OCI-LY1 (cell line): ENCODE results near the gene TIAL1.
"Not testable (repeated sequence)": the region's sequence is repeated elsewhere in the genome, so short reads cannot be mapped to it uniquely, and the experiment has no call there.

ENCODE experiments used
- H2AFZ ChIP-seq: fragments of 200-600 bp; sonication (generic), shearing (Covaris generic); 2 replicates; pipeline ENCODE4 v1.6.0; 2014; ENCODE audit warnings: antibody characterized with exemption, mild to moderate bottlenecking, low read length
- H3F3A ChIP-seq: fragments of 200-600 bp; sonication (generic), shearing (Covaris generic); 2 replicates; pipeline ENCODE4 v1.6.0; 2014; ENCODE audit warnings: mild to moderate bottlenecking, antibody characterized with exemption, low read length, moderate library complexity; ENCODE audit not compliant: insufficient read depth
- H3K27ac ChIP-seq: fragments of 200-600 bp; sonication (generic); 2 replicates; pipeline ENCODE4 v1.5.1; 2014; ENCODE audit warnings: low read length, mixed run types, mild to moderate bottlenecking, low read depth; ENCODE audit not compliant: poor library complexity, severe bottlenecking
- H3K27me3 ChIP-seq: fragments of 200-600 bp; sonication (generic); 2 replicates; pipeline ENCODE4 v1.6.0; 2014; ENCODE audit warnings: antibody characterized with exemption, mild to moderate bottlenecking, low read length, moderate library complexity; ENCODE audit not compliant: insufficient read depth
- H3K36me3 ChIP-seq: fragments of 200-600 bp; sonication (generic); 2 replicates; pipeline ENCODE4 v1.6.1; 2014; ENCODE audit warnings: mild to moderate bottlenecking, antibody characterized with exemption, low read length, moderate library complexity, mixed read lengths; ENCODE audit not compliant: insufficient read depth
- H3K4me1 ChIP-seq: fragments of 200-600 bp; sonication (generic); 2 replicates; pipeline ENCODE4 v1.5.1; 2014; ENCODE audit warnings: mild to moderate bottlenecking, low read length, moderate library complexity; ENCODE audit not compliant: insufficient read depth, severe bottlenecking
- H3K4me2 ChIP-seq: fragments of 200-600 bp; sonication (generic), shearing (Covaris generic); 2 replicates; pipeline ENCODE4 v1.6.1; 2014; ENCODE audit warnings: low read length
- H3K4me3 ChIP-seq: fragments of 200-600 bp; sonication (generic); 2 replicates; pipeline ENCODE4 v1.5.1; 2014; ENCODE audit warnings: low read length, low read depth, mild to moderate bottlenecking, mixed read lengths; ENCODE audit not compliant: poor library complexity, severe bottlenecking
- H3K79me2 ChIP-seq: fragments of 200-600 bp; shearing (Covaris generic); 2 replicates; pipeline ENCODE4 v1.6.1; 2016; ENCODE audit warnings: mixed run types, low read length, mixed read lengths; ENCODE audit not compliant: insufficient read depth
- H3K9ac ChIP-seq: fragments of 200-600 bp; sonication (generic), shearing (Covaris generic); 2 replicates; pipeline ENCODE4 v1.6.1; 2014; ENCODE audit warnings: mild to moderate bottlenecking, low read length, mixed read lengths
- H3K9me2 ChIP-seq: fragments of 200-600 bp; sonication (generic), shearing (Covaris generic); 2 replicates; pipeline ENCODE4 v1.6.1; 2014; ENCODE audit warnings: low read depth, mild to moderate bottlenecking, low read length, mixed read lengths
- H3K9me3 ChIP-seq: fragments of 200-600 bp; shearing (Covaris generic); 2 replicates; pipeline ENCODE4 v1.6.1; 2014; ENCODE audit warnings: low read length, mixed read lengths
- H4K20me1 ChIP-seq: fragments of 200-600 bp; sonication (generic), shearing (Covaris generic); 2 replicates; pipeline ENCODE4 v1.6.0; 2016; ENCODE audit warnings: mild to moderate bottlenecking, low read length; ENCODE audit not compliant: insufficient read depth
- CTCF ChIP-seq: fragments of 200-600 bp; sonication (generic), shearing (Covaris generic); IDR thresholded peaks from 2 replicates; pipeline ENCODE4 v1.5.1; 2017; ENCODE audit warnings: mild to moderate bottlenecking, antibody characterized with exemption, low read length, moderate library complexity, mixed read lengths
- EZH2 ChIP-seq: fragments of 200-600 bp; sonication (generic), shearing (Covaris generic); IDR thresholded peaks from 2 replicates; pipeline ENCODE4 v1.8.0; 2017; ENCODE audit warnings: borderline replicate concordance, mixed run types, mild to moderate bottlenecking, antibody characterized with exemption, low read length, moderate library complexity, mixed read lengths

TIAL1 gene

GRCh38 chr10:119533473-119533872 lies 63.3 kb downstream of the TIAL1 start:
- TF ChIP-seq EZH2 (no peak), CTCF (no peak)
- H3K27me3 ChIP-seq, result no peaks in the 10 kb centered on the region
- H3K79me2 ChIP-seq, result no peaks in the 10 kb centered on the region
- no peak overlapping the region for H3K9ac ChIP-seq
- no peaks in the 10 kb centered on the region for H3K36me3 ChIP-seq
- no peaks in the 10 kb centered on the region for H4K20me1 ChIP-seq
- H3F3A ChIP-seq, result no peaks in the 10 kb centered on the region
- no peaks in the 10 kb centered on the region for H3K4me1 ChIP-seq
- H2AFZ ChIP-seq, result no peak overlapping the region
- H3K4me3 ChIP-seq, result no peak overlapping the region
- no peak overlapping the region for H3K27ac ChIP-seq
- H3K9me3 ChIP-seq, result no peaks in the 10 kb centered on the region
- H3K4me2 ChIP-seq, result no peak overlapping the region
- no peaks in the 10 kb centered on the region for H3K9me2 ChIP-seq

- not testable (repeated sequence) for H2AFZ ChIP-seq, H4K20me1 ChIP-seq, H3F3A ChIP-seq, H3K9me2 ChIP-seq, H3K4me1 ChIP-seq, H3K9me3 ChIP-seq, H3K27ac ChIP-seq, H3K4me3 ChIP-seq, H3K79me2 ChIP-seq, H3K4me2 ChIP-seq, H3K27me3 ChIP-seq, H3K36me3 ChIP-seq, H3K9ac ChIP-seq
Measured at GRCh38 chr10:119532791-119533190, 64.0 kb downstream of the TIAL1 start.

DNA sequence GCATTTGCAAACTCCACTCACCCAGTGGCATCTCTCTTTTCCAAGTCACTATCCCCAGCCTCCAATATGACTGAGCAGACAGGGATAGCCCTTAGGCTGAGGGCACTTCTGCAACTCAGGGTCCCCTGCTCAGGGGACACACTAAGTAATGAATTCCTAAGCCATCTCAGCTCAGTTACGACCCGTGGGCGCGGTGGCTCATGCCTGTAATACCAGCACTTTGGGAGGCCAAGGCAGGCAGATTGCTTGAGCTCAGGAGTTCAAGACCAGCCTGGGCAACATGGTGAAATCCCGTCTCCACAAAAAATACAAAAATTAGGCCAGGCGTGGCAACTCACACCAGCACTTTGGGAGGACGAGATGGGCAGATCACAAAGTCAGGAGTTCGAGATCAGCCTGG lies 64.5 kb downstream of the TIAL1 start:
- not testable (repeated sequence) for H3K4me1 ChIP-seq, H3K27ac ChIP-seq, H3K36me3 ChIP-seq, H3K4me3 ChIP-seq, H2AFZ ChIP-seq, H3K9me2 ChIP-seq, H4K20me1 ChIP-seq, H3K9me3 ChIP-seq, H3K27me3 ChIP-seq, H3K79me2 ChIP-seq, H3K4me2 ChIP-seq, H3K9ac ChIP-seq, H3F3A ChIP-seq

GRCh38 chr10:119531067-119531466 lies 65.7 kb downstream of the TIAL1 start:
- Histone ChIP-seq H3K4me3 (no peak overlapping the region), H4K20me1 (no peaks in the 10 kb centered on the region), H2AFZ (no peak overlapping the region), H3K9me3 (no peaks in the 10 kb centered on the region), H3K79me2 (no peaks in the 10 kb centered on the region), H3F3A (no peaks in the 10 kb centered on the region), H3K9ac (no peak overlapping the region), H3K4me1 (no peaks in the 10 kb centered on the region), H3K36me3 (no peaks in the 10 kb centered on the region), H3K4me2 (no peak overlapping the region), H3K9me2 (no peaks in the 10 kb centered on the region), H3K27ac (no peak overlapping the region), H3K27me3 (0 out of 2 replicates have a peak, but pooled peaks cover 3% of the 10 kb centered on the region)
- TF ChIP-seq EZH2, result no peak
- no peak for TF ChIP-seq CTCF

GRCh38 chr10:119528663-119529237 lies 68.0 kb downstream of the TIAL1 start:
- not testable (repeated sequence) for H3K36me3 ChIP-seq, H3K4me3 ChIP-seq, H3K27me3 ChIP-seq, H3K4me2 ChIP-seq, H4K20me1 ChIP-seq, H3K9me2 ChIP-seq, H3K79me2 ChIP-seq, H3K9ac ChIP-seq, H3F3A ChIP-seq, H3K9me3 ChIP-seq, H3K27ac ChIP-seq, H2AFZ ChIP-seq, H3K4me1 ChIP-seq
